Skeletal muscle satellite cell (primary cell): ENCODE results near the gene TSHZ2.

Experiments
- H3K27me3 ChIP-seq: 2 replicates; pipeline ENCODE4 v1.7.0; 2013; ENCODE audit warnings: low read length; ENCODE audit not compliant: control insufficient read depth, insufficient read depth
- H3K36me3 ChIP-seq: 2 replicates; pipeline ENCODE4 v1.7.0; 2013; ENCODE audit warnings: mild to moderate bottlenecking, control low read depth, low read length; ENCODE audit not compliant: insufficient read depth
- H3K4me1 ChIP-seq: 2 replicates; pipeline ENCODE4 v1.7.0; 2013; ENCODE audit warnings: low read length; ENCODE audit not compliant: control insufficient read depth, insufficient read depth
- H3K4me2 ChIP-seq: 2 replicates; pipeline ENCODE4 v1.7.0; 2013; ENCODE audit warnings: mild to moderate bottlenecking, low read length
- H3K4me3 ChIP-seq: 2 replicates; pipeline ENCODE4 v1.7.0; 2013; ENCODE audit warnings: low read length
- H3K9ac ChIP-seq: 2 replicates; pipeline ENCODE4 v1.7.0; 2013; ENCODE audit warnings: mild to moderate bottlenecking, low read depth, low read length, moderate library complexity
- H3K9me3 ChIP-seq: replicated peaks from 2 replicates; pipeline ENCODE4 v1.7.0; 2013; ENCODE audit warnings: mild to moderate bottlenecking, control low read depth, low read length

Gene TSHZ2

DNA sequence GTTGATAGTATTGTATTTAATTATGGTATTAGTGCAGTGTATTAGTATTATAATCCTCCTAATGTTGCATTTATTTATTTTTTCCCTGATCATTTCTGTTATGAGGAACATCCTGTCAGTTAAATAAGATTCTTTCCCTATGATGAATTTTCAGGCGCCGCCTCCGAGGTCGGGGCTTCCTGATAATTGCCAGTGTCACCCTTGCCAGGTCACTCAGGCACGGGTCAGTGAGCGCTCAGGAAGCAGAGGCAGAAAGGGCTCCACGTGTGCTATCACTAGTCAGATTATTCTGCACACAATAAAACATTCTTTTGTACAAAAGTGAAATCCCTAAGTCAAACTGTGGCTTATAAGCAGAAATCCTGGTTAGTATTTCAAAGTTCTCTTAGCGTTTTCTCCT, 64.8 kb downstream of the TSHZ2 start:
- H3K4me2 ChIP-seq = no peak overlapping the region
- H3K4me3 ChIP-seq = no peak overlapping the region
- H3K9me3 ChIP-seq = no peaks in the 10 kb centered on the region
- H3K4me1 ChIP-seq = no peaks in the 10 kb centered on the region
- H3K27me3 ChIP-seq = no peaks in the 10 kb centered on the region
- no peaks in the 10 kb centered on the region for H3K36me3 ChIP-seq
- no peak overlapping the region for H3K9ac ChIP-seq

DNA sequence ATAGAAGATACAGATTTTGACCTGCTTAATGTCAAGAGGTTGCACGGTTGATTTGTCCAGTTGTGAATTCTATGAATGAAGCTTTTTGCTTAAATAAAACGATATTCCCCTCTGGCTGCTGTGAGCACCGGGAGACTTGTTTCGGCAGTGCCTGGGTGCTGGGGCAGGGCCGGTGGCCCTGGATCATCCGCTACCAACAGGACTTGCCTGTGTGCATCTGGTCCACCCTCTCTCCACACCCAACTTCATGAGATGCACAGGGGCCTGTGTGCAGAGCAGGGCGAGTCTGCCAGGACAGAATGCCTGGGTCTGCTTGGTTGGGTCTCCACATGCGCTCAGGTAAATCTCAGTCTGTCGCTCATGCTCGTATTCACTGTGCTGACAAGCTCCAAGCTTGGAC, 65.5 kb downstream of the TSHZ2 start:
- Histone ChIP-seq H3K36me3 (no peaks in the 10 kb centered on the region), H3K4me2 (no peak overlapping the region), H3K4me1 (no peaks in the 10 kb centered on the region), H3K9ac (no peak overlapping the region), H3K9me3 (no peaks in the 10 kb centered on the region), H3K4me3 (no peak overlapping the region), H3K27me3 (no peaks in the 10 kb centered on the region)

GRCh38 chr20:53038299-53038698, 66.1 kb downstream of the TSHZ2 start:
- Histone ChIP-seq H3K4me1 (no peaks in the 10 kb centered on the region), H3K4me3 (no peak overlapping the region)

DNA sequence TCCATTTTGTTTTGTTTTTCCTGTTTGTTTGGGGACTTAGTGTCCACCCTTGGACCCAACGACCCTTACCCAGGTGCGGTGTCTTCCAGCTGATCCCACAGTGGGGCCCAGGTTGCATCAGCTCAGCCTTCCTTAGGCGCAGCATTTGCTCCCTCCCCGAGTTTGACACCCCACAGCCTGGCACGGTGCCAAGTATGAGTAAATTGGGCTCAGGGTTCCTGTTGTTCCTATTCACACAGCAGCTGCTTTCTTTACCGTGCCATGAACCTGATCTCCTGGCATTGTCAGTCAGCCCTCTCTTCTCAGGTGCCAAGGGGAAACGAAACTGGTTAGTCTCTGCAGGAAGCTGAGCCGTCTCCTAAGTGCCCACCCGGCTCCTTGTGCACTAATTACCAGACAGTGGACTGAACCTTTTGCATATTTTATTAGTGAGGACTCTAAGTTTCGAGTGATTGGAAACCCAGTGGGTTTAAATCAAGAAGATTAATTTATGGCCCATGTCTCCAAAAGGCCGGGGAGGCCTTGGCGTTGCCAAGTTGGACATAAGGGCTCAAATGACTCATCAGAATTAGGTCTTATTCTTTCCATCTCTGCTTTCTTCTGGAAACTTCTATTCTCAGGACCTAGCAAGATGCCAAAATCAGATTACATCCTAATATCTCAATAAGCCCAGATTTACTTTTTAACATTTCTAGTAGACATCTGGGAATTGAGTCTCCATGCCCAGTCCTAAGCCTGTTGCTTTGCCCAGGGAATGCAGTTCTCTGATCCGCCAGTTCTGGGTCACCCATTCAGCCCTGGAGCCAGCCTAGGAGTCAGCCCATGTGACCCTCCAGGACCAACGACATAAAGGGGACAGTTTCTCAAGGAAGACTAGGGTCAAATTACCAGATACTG, 68.8 kb downstream of the TSHZ2 start:
- Histone ChIP-seq H3K36me3 (no peaks in the 10 kb centered on the region), H3K4me1 (no peaks in the 10 kb centered on the region), H3K27me3 (no peaks in the 10 kb centered on the region), H3K9ac (no peak overlapping the region), H3K4me3 (no peak overlapping the region), H3K9me3 (no peaks in the 10 kb centered on the region), H3K4me2 (no peak overlapping the region)

More at GRCh38 chr20:53038299-53038698, 66.1 kb downstream of the TSHZ2 start:
- H3K4me2 ChIP-seq = no peak overlapping the region
- no peaks in the 10 kb centered on the region for H3K36me3 ChIP-seq
- H3K9ac ChIP-seq = no peak overlapping the region
- no peaks in the 10 kb centered on the region for H3K27me3 ChIP-seq
- H3K9me3 ChIP-seq = no peaks in the 10 kb centered on the region

DNA sequence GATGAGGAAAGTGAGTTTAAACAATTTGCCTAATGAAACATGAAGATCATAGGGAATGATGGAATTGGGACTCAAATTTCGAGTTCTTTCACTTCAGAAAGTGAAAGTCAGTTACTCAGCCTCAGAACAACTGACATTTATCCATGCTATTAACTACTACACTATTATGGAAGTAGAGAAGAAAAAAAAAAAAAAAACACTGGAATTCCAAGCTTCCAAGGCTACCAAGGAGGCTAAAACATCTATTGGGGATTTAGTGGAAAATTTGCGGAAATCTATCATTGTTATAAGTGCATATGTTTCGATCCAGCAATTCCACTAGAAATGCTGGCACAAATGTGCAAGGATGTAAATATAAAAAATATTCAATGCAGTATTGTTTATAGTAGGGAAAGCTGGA, 70.4 kb downstream of the TSHZ2 start:
- Histone ChIP-seq H3K4me1 (no peaks in the 10 kb centered on the region), H3K9ac (no peak overlapping the region), H3K9me3 (no peaks in the 10 kb centered on the region), H3K27me3 (no peaks in the 10 kb centered on the region), H3K4me3 (no peak overlapping the region), H3K4me2 (no peak overlapping the region), H3K36me3 (no peaks in the 10 kb centered on the region)

- H3K9ac ChIP-seq = no peak overlapping the region
- no peaks in the 10 kb centered on the region for H3K27me3 ChIP-seq
- no peaks in the 10 kb centered on the region for H3K4me1 ChIP-seq
- no peak overlapping the region for H3K4me3 ChIP-seq
- no peaks in the 10 kb centered on the region for H3K9me3 ChIP-seq
- no peaks in the 10 kb centered on the region for H3K36me3 ChIP-seq
- no peak overlapping the region for H3K4me2 ChIP-seq
Measured at GRCh38 chr20:53044296-53044695, 72.1 kb downstream of the TSHZ2 start.

GRCh38 chr20:53045941-53046340, 73.8 kb downstream of the TSHZ2 start:
- Histone ChIP-seq H3K27me3 (no peaks in the 10 kb centered on the region), H3K4me1 (no peaks in the 10 kb centered on the region), H3K9me3 (no peaks in the 10 kb centered on the region), H3K4me3 (no peak overlapping the region), H3K9ac (no peak overlapping the region), H3K4me2 (no peak overlapping the region), H3K36me3 (no peaks in the 10 kb centered on the region)

DNA sequence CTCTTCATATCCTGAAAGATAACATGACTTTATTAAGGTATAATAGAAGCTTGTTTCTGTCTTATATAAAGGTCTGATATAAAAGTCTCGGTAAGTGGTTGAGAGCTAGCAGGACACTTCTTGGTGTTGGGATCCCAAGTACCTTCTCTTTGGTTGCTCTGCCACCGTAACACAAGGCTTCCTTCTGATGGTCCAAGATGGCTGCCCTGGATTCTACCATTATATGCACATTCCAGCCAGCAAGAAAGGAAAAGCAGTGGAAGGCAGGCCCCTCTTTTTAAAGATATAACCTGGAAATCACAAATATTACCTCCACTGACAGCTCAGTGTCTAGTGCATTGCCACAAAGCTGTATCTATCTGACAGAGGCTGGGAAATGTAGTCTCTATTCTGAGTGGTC, 75.0 kb downstream of the TSHZ2 start:
- Histone ChIP-seq H3K4me1 (no peaks in the 10 kb centered on the region), H3K4me3 (no peak overlapping the region), H3K4me2 (no peak overlapping the region), H3K27me3 (no peaks in the 10 kb centered on the region), H3K36me3 (no peaks in the 10 kb centered on the region), H3K9ac (no peak overlapping the region), H3K9me3 (no peaks in the 10 kb centered on the region)

DNA sequence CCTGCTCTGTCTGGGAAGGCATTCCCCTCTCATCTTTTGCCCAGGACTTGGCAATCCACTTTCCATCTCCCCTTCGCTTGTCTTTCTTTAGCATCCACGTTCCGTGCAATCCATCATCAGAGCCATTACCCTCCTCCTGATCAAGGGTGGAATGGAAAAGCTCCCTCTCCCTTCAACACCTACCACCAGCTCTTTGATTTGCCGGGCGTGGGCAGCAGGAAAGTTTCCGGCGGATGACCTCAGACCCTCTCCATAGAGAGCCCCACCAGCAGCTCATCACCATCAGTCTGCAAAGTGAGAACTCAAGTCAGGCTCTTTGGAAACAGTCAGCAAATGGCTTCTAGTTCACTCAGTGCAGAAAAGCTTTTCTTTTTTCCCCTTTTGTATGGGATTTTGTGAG, 76.2 kb downstream of the TSHZ2 start:
- Histone ChIP-seq H3K9ac (no peak overlapping the region), H3K27me3 (no peaks in the 10 kb centered on the region), H3K36me3 (no peaks in the 10 kb centered on the region), H3K4me3 (no peak overlapping the region), H3K9me3 (no peaks in the 10 kb centered on the region), H3K4me2 (no peak overlapping the region), H3K4me1 (no peaks in the 10 kb centered on the region)

DNA sequence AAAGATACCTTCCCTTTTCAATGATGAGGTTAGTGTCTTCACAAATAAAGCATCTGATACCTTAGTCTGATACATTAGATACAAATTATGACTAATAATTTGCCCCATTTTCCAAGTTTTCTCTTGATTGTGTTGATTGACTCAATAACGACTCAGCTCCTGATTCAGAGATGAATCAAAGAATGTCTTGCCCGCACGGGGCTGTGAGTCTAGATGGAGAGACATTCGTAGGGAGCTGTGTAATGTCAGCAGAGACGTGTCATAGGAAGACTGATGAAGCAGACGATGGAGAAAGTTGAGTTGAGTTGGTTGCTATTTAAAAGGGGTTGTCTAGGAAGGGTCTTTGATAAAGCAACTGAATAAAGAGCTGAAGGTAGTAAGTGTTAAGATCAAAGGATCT, 78.2 kb downstream of the TSHZ2 start:
- no peaks in the 10 kb centered on the region for H3K9me3 ChIP-seq
- H3K4me1 ChIP-seq = no peaks in the 10 kb centered on the region
- H3K36me3 ChIP-seq = no peaks in the 10 kb centered on the region
- H3K27me3 ChIP-seq = no peaks in the 10 kb centered on the region
- no peak overlapping the region for H3K4me3 ChIP-seq
- H3K4me2 ChIP-seq = no peak overlapping the region
- H3K9ac ChIP-seq = no peak overlapping the region

DNA sequence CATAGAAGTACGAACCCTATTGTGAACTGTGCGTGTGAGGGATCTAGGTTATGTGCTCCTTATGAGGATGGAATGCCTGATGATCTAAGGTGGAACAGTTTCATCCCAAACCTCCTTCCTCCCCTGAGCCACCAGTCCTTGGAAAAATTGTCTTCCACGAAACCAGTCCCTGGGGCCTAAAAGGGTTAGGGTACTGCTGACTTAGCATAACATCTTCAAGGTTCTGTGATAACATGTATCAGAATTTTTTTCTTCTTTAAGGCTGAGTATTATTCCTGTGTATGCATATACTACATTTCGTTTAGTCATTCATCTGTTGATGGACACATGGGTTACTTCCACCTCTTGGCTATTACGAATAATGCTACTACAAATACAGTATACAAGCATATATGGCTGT, 80.2 kb downstream of the TSHZ2 start:
- Histone ChIP-seq H3K27me3 (no peaks in the 10 kb centered on the region), H3K4me2 (no peak overlapping the region), H3K9ac (no peak overlapping the region), H3K36me3 (no peaks in the 10 kb centered on the region), H3K4me1 (no peaks in the 10 kb centered on the region), H3K4me3 (no peak overlapping the region), H3K9me3 (no peaks in the 10 kb centered on the region)

DNA sequence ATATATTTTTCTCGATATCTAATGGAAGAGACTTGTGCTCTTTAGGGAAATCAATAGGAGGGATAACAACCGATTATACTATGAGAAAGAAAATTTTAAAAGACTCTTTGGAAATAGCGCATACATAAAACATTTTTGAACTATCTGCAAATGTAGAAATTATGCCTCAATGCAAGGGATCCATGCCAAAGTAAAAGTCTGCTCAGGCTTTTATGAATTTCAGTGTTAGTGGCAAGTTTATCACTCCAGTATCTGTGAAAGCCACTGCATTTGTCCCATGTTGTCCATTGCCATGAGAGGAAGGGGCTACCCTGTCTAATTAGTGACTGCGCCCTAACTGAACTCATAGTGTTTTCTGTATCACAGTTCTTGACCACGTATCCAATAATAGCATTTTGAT, 81.4 kb downstream of the TSHZ2 start:
- Histone ChIP-seq H3K36me3 (no peaks in the 10 kb centered on the region), H3K9ac (no peak overlapping the region), H3K4me3 (no peak overlapping the region), H3K4me2 (no peak overlapping the region), H3K4me1 (no peaks in the 10 kb centered on the region), H3K27me3 (no peaks in the 10 kb centered on the region), H3K9me3 (no peaks in the 10 kb centered on the region)
